ENCODE measurements around the gene ODR4.
"Not testable (repeated sequence)": the region's sequence is repeated elsewhere in the genome, so short reads cannot be mapped to it uniquely, and the experiment has no call there.

ODR4 gene

DNA sequence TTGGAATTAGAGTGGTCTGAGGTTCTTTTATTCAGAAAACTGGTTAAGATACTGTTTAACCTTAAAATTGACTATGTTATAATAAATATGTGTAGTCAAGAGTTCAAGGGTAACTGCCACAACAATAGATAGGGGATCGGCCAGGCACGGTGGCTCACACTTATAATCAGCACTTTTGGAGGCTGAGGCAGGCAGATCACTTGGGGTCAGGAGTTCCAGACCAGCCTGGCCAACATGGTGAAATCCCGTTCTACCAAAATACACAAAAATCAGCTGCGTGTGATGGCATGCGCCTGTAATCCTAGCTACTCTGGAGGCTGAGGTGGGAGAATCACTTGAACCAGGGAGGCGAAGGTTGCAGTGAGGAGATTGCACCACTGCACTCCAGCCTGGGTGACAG lies 45.8 kb downstream of the ODR4 start:
- no peak for DNase-seq (ENCODE audit: low read depth)

DNA sequence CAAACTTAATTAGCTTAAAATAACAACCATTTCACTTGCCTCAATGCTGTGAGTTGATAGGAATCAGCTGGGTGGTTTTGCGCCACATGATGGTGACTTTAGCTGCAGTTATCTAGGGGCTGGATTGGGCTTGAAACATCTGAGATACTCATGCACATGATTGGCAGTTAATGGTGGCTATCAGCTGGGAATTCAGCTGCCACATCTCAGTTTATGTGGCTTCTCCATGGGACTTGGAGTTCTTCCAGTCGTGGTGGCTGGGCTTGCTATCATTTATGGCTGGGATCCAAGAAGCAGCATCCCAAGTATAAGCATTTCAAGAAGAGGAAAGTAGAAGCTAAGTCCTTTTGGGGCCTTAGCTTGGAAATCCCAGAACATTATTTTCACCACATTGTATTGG lies 48.9 kb downstream of the ODR4 start:
- DNase-seq (ENCODE audit: low read depth) = no peak

DNA sequence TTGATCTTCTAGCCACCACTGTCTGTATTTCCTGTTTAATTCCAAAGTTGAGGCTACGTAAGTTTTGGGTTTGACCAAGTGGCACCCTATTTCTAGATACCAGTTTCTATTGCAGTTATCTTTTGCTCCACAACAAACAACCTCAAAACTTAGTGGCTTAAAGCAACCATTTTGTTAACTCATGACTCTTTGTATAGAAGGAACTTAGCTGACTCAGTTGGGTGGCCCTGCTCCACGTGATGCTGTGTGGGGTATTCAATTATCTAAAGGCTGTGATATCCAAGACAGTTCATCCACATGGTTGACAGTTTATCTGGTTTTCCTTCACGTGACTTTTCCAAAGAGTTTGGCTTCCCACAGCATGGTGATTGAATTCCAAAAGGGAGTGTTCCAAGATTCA lies 50.5 kb downstream of the ODR4 start:
- DNase-seq (ENCODE audit: low read depth) = no peak

DNA sequence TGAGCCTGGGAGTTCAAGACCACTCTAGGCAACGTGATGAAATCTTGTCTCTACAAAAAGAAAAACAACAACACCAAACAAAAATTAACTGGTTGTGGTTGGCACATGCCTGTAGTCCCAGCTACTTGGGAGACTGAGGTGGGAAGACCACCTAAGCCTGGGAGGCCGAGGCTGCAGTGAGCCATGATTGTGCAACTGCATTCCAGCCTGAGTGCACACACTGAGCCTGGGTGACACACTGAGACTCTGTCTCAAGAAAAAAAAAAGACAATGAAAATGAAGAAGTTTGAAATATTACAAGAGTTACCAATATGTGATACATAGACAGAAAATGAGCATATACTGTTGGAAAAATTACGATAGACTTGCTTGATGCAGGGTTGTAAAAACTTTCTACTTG lies 53.4 kb downstream of the ODR4 start:
- DNase-seq (ENCODE audit: low read depth) = no peak

DNA sequence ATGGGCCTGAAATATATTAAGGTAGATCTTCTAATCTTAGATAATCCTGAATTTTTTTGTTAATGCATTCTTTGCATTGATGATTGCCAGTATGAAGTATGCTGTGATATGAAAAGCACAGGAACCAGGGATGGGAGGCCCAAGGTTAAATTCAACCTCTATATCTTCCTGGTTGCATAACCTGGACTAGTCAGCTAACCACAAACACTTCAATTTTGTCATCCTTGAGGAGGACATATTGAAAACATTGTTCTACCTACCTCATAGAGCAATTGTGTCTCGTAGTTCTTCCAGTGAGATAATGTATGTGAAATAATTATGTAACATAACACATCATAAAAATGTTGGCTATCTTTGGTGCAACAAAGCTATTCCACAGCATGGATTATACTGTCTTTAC lies 59.7 kb downstream of the ODR4 start:
- DNase-seq (ENCODE audit: low read depth) = no peak

DNA sequence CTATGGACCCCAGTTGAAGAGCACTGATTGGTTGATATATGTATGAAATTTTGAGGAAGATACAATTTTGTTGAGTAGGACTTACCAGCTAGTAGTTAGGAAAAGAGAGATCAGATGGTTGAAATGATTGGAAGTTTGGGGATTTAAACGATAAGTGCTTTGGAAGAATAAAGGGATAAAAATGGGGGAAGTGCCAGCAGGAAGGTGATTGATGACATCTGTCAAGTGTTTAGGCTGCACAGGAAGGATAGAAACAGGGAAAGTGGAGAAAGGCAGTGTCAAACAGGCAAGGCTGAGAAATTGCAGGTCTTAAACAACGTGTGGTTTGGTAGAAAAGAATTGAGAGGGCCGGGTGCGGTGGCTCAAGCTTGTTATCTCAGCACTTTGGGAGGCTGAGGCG lies 62.9 kb downstream of the ODR4 start:
- no peak for DNase-seq (ENCODE audit: low read depth)

DNA sequence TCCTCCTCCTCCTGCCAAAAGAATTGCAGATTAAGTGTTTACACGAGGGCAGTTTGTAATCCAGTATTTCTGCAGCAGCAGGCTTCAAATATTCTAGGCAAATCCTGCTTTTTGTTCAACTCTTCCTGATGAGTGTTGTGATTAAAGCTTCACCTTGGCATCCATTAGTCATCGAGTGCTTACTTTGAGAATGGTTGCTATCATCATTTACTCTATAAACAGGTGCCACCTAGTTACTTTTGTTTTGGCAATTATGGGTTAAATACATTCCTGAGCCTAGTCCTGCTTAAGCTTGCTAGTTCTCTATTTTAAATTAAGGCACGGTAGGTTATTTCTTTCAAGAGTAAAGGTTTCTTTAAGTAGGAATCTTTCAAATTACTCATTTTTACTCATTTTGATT lies 64.9 kb downstream of the ODR4 start:
- no peak for DNase-seq (ENCODE audit: low read depth)

DNA sequence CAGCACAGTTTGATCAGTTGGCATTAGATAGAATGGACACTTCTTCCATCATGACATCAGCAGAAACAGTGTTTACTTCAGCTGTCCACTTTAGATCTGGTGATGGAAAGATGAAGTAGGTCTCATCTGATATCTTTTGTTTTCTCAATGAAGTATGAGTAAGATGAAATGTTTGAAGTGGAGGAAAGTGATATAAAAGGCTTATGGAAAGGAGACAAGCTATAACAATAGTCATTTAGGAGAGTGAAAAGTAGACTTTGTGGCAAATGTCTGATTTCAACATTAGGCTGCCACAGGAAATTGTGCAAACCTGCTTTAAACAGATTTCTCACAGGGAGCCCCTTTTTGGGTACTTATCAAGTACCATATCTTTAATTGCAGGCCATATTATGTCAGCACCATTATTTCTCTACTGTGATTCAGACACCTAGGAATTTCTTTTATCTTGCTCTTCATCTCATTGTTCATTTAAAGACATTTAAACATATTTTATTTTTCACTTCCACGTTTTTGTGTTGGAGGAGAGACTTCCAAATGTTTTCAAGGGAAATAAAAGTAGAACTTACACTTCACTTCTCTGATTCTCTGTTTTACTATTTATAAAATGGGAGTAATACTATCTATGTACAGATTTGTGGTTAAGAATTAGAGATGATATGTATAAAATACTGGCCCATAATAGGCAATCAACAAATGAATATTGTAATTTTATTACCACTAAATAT lies 67.2 kb downstream of the ODR4 start:
- no peak for DNase-seq (ENCODE audit: low read depth)

DNA sequence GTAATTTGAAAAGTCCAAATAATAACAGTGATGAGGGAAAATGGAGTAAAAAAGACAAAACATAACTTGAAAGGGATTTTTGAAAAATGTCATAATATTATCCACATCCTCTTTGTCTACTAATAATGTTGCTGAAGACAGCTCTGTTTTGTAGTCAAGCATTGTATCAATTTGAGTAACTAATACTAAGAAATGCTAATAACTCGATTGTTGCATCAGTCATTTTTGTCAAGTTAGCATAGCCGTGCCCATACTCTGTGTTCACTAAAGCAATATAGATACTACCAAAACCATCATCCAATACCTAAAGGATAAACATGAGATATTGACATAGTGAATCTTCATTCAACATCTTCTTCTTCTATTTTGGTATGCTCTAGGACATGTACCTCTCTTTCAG lies 68.0 kb downstream of the ODR4 start:
- no peak for DNase-seq (ENCODE audit: low read depth)

DNA sequence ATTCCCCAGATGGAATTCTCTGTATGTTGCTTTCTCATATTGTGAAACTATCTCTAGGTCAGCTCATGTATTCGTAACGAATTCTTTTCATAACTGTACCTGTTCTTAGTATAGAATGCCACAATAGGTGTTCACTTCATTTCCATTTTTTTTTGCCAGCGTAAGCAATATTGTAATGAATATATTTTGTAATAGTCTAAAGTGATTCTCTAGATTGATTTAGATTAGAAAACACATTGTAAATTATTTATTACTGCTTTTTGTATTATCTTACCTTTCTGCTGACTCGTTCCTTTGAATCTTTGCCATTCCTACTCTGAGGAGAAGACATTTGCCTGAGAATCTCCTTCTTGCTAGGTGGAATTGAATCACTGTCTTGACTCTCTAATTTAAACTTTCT lies 70.5 kb downstream of the ODR4 start:
- DNase-seq (ENCODE audit: low read depth) = no peak

DNA sequence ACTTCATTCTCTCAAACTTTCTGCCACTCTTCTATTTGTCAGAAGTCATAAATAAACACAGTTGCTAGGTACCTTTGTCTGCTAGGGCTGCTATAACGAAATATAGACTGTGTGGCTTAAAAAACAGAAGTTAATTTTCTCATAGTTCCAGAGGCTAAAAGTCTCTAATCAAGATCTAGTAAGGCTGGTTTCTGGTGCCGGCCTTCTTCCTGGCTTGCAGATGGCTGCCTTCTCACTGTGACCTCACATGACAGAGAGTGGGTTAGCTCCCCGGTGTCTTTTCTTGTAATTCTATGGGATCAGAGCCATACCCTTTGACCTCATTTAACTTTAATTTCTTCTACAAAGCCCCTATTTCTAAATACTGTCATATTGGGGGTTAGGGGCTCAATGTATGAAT lies 79.3 kb downstream of the ODR4 start:
- DNase-seq (ENCODE audit: low read depth) = no peak

DNA sequence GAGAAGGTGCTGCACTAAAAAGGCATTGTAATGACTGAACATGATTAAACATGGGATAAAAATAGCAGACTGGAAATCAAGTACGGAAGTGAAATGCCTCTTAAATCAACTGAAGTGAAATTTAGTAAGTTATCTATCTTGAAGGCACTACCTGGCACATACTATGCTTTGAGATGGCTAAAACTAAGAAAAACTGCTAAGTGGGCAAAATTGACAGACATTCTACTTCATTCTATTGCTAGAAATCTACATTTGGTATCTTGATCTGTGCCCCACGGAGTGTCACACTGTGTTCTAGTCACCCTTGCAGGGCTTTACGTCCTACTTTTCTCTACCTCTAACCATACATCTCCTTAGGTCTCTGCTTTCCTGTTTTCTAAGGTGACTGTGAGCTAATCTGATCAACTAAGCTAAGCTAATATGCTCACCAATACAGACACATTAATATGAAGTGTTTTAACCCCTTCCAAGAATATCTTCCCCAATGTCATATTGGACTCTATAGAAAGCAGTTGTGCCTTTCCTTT lies 81.2 kb downstream of the ODR4 start:
- no peak for DNase-seq (ENCODE audit: low read depth)

DNA sequence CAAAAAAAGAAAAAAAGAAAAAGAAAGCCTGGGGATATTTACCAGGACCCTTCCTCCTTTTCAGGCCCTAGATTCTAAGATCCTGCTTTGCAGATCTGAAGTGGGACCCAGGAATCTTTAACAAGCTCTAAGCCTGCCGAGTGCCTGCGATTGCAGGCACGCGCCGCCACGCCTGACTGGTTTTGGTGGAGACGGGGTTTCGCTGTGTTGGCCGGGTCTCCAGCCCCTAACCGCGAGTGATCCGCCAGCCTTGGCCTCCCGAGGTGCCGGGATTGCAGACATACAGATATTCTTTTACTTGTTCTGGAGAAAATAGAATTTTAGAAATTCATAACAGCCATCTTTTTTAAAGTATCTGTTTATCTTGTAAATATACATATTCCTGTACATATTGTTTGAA lies 83.5 kb downstream of the ODR4 start:
- DNase-seq (ENCODE audit: low read depth) = not testable (repeated sequence)

DNA sequence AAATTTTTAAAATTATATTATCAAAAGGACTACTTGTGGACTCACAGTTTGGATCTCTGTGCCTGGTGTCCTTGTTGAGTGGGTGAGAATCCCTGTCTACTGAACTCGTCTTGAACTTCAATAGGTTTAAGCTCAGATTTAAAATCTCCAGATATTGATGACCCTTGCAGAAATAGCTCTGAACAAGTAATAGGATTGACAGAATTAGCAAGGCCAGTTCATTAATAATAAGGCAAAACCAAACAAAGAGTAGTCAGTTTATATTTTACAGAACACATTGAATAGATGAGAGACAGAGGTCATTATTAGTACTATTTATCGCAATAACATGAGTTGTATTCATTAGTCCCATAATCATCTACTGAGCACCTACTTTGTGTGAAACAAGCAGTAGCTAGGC lies 85.4 kb downstream of the ODR4 start, which contains the start of gene PDC:
Gene PDC, minus strand, starts transcription at position 101 of the 400 bp plus-strand sequence. CDS start 11,655 bp downstream, outside the sequence.
- no peak for DNase-seq (ENCODE audit: low read depth)

DNA sequence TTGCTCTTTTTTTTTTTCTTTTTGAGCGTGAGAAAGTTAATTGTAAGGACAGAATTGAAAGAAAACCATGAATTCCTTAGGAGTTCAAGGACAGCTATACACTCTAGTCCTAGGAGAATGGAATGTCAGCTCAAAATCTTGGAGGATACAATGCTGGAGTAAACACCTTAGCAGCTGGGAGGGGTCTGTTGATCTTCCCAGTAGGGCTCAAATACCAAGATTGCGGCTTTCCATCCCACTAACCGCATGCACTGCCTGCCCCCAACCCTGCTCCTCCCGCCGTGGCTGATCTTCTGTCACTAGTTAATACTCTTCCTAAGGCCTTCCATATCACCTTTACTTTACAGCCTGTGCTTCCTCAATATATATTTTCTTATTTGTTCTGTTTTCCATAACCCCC lies 87.9 kb downstream of the ODR4 start:
- no peak for DNase-seq (ENCODE audit: low read depth)

DNA sequence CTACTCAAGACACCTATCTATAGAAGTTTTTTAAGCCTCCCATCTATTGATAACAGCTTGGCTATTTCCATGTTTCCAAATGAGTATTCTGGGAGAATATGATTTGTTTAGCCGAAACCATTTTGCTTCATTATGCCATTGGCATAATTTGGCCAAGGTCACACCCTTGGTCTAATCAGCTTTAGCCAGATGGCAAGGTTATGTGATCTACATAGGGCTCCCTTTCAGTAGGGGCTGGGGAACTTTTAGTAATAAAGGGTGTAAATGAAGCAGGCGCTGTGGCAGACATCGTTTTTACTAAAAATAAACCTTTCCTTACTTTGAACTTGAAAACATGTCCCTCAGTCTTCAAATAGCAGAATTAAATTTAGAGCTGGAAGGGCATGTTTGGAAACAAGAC lies 88.3 kb downstream of the ODR4 start:
- no peak for DNase-seq (ENCODE audit: low read depth)

DNA sequence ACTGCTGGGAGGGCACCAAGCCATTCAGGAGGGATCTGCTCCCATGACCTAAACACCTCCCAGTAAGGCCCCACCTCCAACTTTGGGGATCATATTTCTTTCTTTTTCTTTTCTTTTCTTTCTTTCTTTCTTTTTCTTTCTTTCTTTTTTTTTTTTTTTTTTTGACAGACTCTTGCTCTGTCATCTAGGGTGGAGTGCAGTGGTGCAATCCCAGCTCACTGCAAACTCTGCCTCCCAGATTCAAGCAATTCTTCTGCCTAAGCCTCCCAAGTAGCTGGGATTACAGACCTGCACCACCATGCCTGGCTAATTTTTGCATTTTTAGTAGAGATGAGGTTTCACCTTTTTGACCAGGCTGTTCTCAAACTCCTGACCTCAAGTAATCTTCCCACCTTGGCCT lies 89.9 kb downstream of the ODR4 start:
- DNase-seq (ENCODE audit: low read depth) = not testable (repeated sequence)

DNA sequence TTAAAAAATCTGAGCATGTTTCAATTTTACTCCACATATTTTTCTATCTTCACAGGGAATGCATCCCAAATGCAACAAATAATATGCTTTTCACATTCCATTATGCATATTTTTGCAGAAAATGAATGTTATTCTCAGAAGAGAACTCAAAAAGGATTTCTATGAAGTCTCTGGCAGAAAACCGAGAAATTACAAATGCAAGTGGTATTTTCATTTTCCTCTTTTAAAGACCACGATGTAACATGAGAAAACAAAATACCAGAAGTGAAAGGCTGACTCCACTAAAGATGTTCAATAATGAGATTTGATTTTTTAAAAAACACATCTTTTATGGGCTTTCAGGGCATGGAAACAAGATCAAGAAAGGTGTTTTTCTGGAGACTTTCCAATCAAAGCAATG lies 90.3 kb downstream of the ODR4 start:
- DNase-seq (ENCODE audit: low read depth) = no peak

Data from fibroblast of gingiva (primary cell).